WTC11 (cell line): ENCODE measurements around the gene MARCHF10. TPM values are rescaled to one million over a fixed set of nuclear protein-coding genes. Genes with fewer than 3 reads are reported as not detected.

Source experiments
- ATAC-seq: fragments of 200-7000 bp; cut with Tn5 transposase; 2 replicates; pipeline ENCODE4 v1.10.0; 2021; ENCODE audit warnings: mild to moderate bottlenecking, moderate library complexity
- CTCF ChIA-PET: fragments of 300-600 bp; sonication (Branson Sonifier 250); formaldehyde crosslinking; loops from one replicate; lab custom pipeline; 2021; ENCODE audit warnings: antibody characterized with exemption; lab: Charles Lee
- POLR2A ChIA-PET: fragments of 350-600 bp; sonication (Branson Sonifier 250); formaldehyde crosslinking; loops from one replicate; lab custom pipeline; 2021; ENCODE audit warnings: antibody characterized with exemption; lab: Charles Lee
- DNase-seq: peaks from one replicate; pipeline ENCODE4 v3.0.0; 2021; ENCODE audit warnings: low spot score
- H3K27ac Mint-ChIP-seq: 2 replicates; pipeline ENCODE4 v1.8.0; 2021; ENCODE audit warnings: mixed read lengths
- H3K27me3 Mint-ChIP-seq: 2 replicates; pipeline ENCODE4 v1.8.0; 2021; ENCODE audit warnings: low read depth, mild to moderate bottlenecking, moderate library complexity, mixed read lengths
- H3K36me3 Mint-ChIP-seq: 2 replicates; pipeline ENCODE4 v1.8.0; 2021; ENCODE audit warnings: mixed read lengths
- H3K4me1 Mint-ChIP-seq: 2 replicates; pipeline ENCODE4 v1.8.0; 2022; ENCODE audit warnings: mixed read lengths
- H3K4me3 Mint-ChIP-seq: 2 replicates; pipeline ENCODE4 v1.8.0; 2021; ENCODE audit warnings: mild to moderate bottlenecking, moderate library complexity, mixed read lengths
- H3K9me3 Mint-ChIP-seq: 2 replicates; pipeline ENCODE4 v1.8.0; 2021; ENCODE audit warnings: mixed read lengths
- ATF1 ChIP-seq: sonication (generic); formaldehyde crosslinking; IDR thresholded peaks from 2 replicates; pipeline ENCODE4 v1.8.1; 2023; ENCODE audit warnings: mild to moderate bottlenecking, moderate library complexity, missing genetic modification reagents
- CBFB ChIP-seq: sonication (generic); formaldehyde crosslinking; IDR thresholded peaks from 2 replicates; pipeline ENCODE4 v1.8.1; 2022; ENCODE audit warnings: mild to moderate bottlenecking, low read depth, missing genetic modification reagents
- ELF4 ChIP-seq: sonication (generic); formaldehyde crosslinking; IDR thresholded peaks from 2 replicates; pipeline ENCODE4 v1.8.1; 2022; ENCODE audit warnings: low read depth, mild to moderate bottlenecking, moderate library complexity, missing genetic modification reagents
- ETV6 ChIP-seq: sonication (generic); formaldehyde crosslinking; IDR thresholded peaks from 2 replicates; pipeline ENCODE4 v1.8.1; 2022; ENCODE audit warnings: mild to moderate bottlenecking, missing genetic modification reagents
- FOXJ3 ChIP-seq: sonication (generic); formaldehyde crosslinking; IDR thresholded peaks from 2 replicates; pipeline ENCODE4 v1.9.0; 2021; ENCODE audit warnings: missing genetic modification reagents, mild to moderate bottlenecking, borderline replicate concordance
- FOXP1 ChIP-seq: sonication (generic); formaldehyde crosslinking; IDR thresholded peaks from 2 replicates; pipeline ENCODE4 v1.8.0; 2022; ENCODE audit warnings: missing genetic modification reagents, mild to moderate bottlenecking, moderate library complexity, borderline replicate concordance
- KAT7 ChIP-seq: sonication (generic); formaldehyde crosslinking; IDR thresholded peaks from 2 replicates; pipeline ENCODE4 v1.8.1; 2023; ENCODE audit warnings: missing genetic modification reagents, mild to moderate bottlenecking, borderline replicate concordance
- NFE2L1 ChIP-seq: sonication (generic); formaldehyde crosslinking; IDR thresholded peaks from 2 replicates; pipeline ENCODE4 v1.8.1; 2023; ENCODE audit warnings: missing genetic modification reagents
- RELA ChIP-seq: sonication (generic); formaldehyde crosslinking; IDR thresholded peaks from 2 replicates; pipeline ENCODE4 v1.8.1; 2022; ENCODE audit warnings: missing genetic modification reagents, mild to moderate bottlenecking, borderline replicate concordance
- SMAD4 ChIP-seq: sonication (generic); formaldehyde crosslinking; IDR thresholded peaks from 2 replicates; pipeline ENCODE4 v1.8.0; 2022; ENCODE audit warnings: mild to moderate bottlenecking, missing genetic modification reagents
- SP1 ChIP-seq: sonication (generic); formaldehyde crosslinking; conservative IDR thresholded peaks from 2 replicates; pipeline ENCODE4 v1.8.1; 2022; ENCODE audit warnings: missing genetic modification reagents
- ZBTB21 ChIP-seq: sonication (generic); formaldehyde crosslinking; IDR thresholded peaks from 2 replicates; pipeline ENCODE4 v1.8.1; 2023; ENCODE audit warnings: mild to moderate bottlenecking, missing genetic modification reagents, borderline replicate concordance
- ZNF138 ChIP-seq: sonication (generic); formaldehyde crosslinking; conservative IDR thresholded peaks from 2 replicates; pipeline ENCODE4 v1.8.1; 2022; ENCODE audit warnings: mild to moderate bottlenecking, moderate library complexity, missing genetic modification reagents
- ZNF317 ChIP-seq: sonication (generic); formaldehyde crosslinking; IDR thresholded peaks from 2 replicates; pipeline ENCODE4 v1.8.1; 2023; ENCODE audit warnings: low read depth, mild to moderate bottlenecking, moderate library complexity, missing genetic modification reagents, borderline replicate concordance
- ZNF416 ChIP-seq: fragments of 250-450 bp; sonication (Bioruptor Pico); IDR thresholded peaks from 2 replicates; pipeline ENCODE4 v1.9.0; 2021; ENCODE audit warnings: mild to moderate bottlenecking, inconsistent platforms
- total RNA-seq: library from RNA; stranded (reverse); gene quantifications from 3 replicates; pipeline ENCODE4 v1.2.3, GENCODE V29; 2021
- TF ChIP-seq, protein P1 (sequence below): sonication (generic); formaldehyde crosslinking; IDR thresholded peaks from 2 replicates; pipeline ENCODE4 v1.8.0; 2022; ENCODE audit warnings: mild to moderate bottlenecking, missing genetic modification reagents
- TF ChIP-seq, protein P2 (sequence below): sonication (generic); formaldehyde crosslinking; conservative IDR thresholded peaks from 2 replicates; pipeline ENCODE4 v1.8.1; 2023; ENCODE audit warnings: mild to moderate bottlenecking, low read depth, missing genetic modification reagents, moderate library complexity
- TF ChIP-seq, protein P3 (sequence below): fragments of 250-450 bp; sonication (Bioruptor Pico); IDR thresholded peaks from 2 replicates; pipeline ENCODE4 v1.9.0; 2021; ENCODE audit warnings: moderate library complexity, mild to moderate bottlenecking, inconsistent platforms, borderline replicate concordance
- TF ChIP-seq, protein P4 (sequence below): sonication (generic); formaldehyde crosslinking; IDR thresholded peaks from 2 replicates; pipeline ENCODE4 v1.8.1; 2023; ENCODE audit warnings: mild to moderate bottlenecking, missing genetic modification reagents, borderline replicate concordance
- TF ChIP-seq, protein P5 (sequence below): sonication (generic); formaldehyde crosslinking; IDR thresholded peaks from 2 replicates; pipeline ENCODE4 v1.8.0; 2022; ENCODE audit warnings: mild to moderate bottlenecking, missing genetic modification reagents
- TF ChIP-seq, protein P6 (sequence below): sonication (generic); formaldehyde crosslinking; IDR thresholded peaks from 2 replicates; pipeline ENCODE4 v1.8.1; 2022; ENCODE audit warnings: low read depth, mild to moderate bottlenecking, moderate library complexity, missing genetic modification reagents, borderline replicate concordance

Gene MARCHF10
- total RNA-seq, 1 experiment from 2014 or later, result 1.0 TPM

DNA sequence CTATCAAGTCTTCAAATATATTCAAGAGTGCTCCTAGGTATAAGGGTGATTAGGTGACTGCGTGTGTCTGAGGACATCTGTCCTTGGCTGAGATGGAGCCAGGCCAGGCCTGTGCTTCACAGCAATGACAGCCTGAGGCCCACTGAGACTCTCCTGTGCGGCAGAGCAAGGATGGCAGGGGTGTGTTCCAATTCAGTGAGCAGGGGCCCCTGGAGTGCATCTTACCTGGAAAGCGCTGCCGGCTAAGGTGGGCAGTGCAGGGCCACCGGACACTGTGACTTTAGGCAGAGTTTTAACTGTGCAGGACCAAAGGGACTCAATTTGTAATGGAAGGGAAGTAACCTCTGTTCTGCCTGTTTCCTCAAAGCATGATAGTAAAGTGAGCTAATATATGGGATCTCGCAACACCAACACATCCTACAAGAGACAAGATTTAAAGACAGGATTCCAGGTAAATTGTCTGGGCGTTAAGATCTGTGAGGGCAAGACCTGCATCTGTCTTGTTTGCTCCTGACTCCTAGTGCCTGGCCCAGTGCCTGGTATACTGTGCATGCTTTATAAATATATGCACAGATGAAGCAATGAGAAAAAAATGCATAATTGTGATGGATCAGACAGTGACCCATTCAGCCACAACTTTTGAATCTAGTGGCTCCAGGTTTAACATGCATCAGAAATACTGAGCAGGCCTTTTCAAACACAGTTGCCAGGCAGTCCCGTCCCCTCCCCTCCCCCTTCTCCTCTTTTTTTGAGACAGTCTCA, 93.9 kb downstream of the MARCHF10 start:
- ATAC-seq (no peak), DNase-seq (no peak)
- Mint-ChIP-seq H3K36me3 (peaks cover 4% of the 10 kb centered on the region; the same call in 1 of the 2 replicates), H3K4me1 (peaks cover 13% of the 10 kb centered on the region), H3K4me3 (no peak overlapping the region), H3K27ac (no peak overlapping the region), H3K27me3 (no peaks in the 10 kb centered on the region), H3K9me3 (peaks cover 8% of the 10 kb centered on the region)
- CTCF ChIA-PET, result interaction anchor here (0.8 to 0.9 kb wide), 2 partner anchors 9 to 21 kb away, joined by 3 read pairs; no protein-coding TSS in a partner anchor
- TF ChIP-seq ATF1 (CRISPR knock-in tag) (no peak), ELF4 (no peak), SMAD4 (CRISPR knock-in tag) (no peak), CBFB (CRISPR knock-in tag) (no peak), ZNF138 (CRISPR knock-in tag) (no peak), RELA (no peak), SP1 (no peak), ZBTB21 (CRISPR knock-in tag) (no peak), ZNF317 (CRISPR knock-in tag) (no peak), ZNF416 (CRISPR knock-in tag) (no peak), FOXP1 (CRISPR knock-in tag) (no peak)
- TF ChIP-seq, protein P1, sequence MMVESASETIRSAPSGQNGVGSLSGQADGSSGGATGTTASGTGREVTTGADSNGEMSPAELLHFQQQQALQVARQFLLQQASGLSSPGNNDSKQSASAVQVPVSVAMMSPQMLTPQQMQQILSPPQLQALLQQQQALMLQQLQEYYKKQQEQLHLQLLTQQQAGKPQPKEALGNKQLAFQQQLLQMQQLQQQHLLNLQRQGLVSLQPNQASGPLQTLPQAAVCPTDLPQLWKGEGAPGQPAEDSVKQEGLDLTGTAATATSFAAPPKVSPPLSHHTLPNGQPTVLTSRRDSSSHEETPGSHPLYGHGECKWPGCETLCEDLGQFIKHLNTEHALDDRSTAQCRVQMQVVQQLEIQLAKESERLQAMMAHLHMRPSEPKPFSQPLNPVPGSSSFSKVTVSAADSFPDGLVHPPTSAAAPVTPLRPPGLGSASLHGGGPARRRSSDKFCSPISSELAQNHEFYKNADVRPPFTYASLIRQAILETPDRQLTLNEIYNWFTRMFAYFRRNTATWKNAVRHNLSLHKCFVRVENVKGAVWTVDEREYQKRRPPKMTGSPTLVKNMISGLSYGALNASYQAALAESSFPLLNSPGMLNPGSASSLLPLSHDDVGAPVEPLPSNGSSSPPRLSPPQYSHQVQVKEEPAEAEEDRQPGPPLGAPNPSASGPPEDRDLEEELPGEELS (CRISPR knock-in tag), result no peak
- TF ChIP-seq, protein P2, sequence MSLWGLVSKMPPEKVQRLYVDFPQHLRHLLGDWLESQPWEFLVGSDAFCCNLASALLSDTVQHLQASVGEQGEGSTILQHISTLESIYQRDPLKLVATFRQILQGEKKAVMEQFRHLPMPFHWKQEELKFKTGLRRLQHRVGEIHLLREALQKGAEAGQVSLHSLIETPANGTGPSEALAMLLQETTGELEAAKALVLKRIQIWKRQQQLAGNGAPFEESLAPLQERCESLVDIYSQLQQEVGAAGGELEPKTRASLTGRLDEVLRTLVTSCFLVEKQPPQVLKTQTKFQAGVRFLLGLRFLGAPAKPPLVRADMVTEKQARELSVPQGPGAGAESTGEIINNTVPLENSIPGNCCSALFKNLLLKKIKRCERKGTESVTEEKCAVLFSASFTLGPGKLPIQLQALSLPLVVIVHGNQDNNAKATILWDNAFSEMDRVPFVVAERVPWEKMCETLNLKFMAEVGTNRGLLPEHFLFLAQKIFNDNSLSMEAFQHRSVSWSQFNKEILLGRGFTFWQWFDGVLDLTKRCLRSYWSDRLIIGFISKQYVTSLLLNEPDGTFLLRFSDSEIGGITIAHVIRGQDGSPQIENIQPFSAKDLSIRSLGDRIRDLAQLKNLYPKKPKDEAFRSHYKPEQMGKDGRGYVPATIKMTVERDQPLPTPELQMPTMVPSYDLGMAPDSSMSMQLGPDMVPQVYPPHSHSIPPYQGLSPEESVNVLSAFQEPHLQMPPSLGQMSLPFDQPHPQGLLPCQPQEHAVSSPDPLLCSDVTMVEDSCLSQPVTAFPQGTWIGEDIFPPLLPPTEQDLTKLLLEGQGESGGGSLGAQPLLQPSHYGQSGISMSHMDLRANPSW, result no peak
- TF ChIP-seq, protein P3, sequence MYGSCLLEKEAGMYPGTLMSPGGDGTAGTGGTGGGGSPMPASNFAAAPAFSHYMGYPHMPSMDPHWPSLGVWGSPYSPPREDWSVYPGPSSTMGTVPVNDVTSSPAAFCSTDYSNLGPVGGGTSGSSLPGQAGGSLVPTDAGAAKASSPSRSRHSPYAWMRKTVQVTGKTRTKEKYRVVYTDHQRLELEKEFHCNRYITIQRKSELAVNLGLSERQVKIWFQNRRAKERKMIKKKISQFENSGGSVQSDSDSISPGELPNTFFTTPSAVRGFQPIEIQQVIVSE (CRISPR knock-in tag), result no peak
- POLR2A ChIA-PET, result interaction anchor here (0.6 kb wide), 1 partner anchor 57 kb away, joined by 4 read pairs; no protein-coding TSS in a partner anchor

DNA sequence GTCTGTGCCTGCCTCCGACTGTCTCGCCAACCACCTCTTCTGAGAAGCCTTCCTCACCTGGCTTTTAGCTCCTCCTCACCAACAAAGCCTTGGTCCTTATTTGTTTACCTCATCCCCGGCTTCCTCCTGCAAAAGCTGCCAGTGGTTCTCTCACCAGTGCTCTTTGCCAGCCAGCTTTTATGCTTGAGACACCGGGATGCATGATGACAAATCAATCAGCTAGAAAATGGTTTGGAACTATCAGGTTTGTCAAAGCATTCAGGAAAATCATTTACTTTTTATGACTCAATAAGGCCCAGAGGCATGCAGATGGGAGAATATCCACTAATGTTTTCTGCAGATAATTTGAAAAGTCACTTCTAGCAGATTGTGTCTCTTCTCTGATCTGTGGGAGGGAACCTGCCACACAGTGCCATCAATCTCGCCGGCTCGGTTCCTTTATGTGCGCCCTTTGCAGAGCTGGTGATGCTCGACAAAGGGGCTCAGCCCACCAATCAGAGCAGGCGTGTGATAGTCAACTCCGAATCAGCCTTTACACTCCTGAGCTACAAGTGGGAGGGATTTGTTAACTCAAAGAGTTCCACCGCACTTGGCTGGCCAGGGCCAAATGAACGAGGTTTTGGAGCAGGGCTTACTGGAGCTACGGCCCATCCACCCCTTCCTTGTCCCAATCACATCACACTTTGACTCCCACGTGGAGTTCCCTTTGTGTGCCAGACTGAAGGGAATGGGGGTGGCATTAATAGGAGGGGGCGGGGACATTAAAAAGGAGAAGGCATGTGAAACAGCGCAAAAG, 94.8 kb downstream of the MARCHF10 start:
- Mint-ChIP-seq H3K4me1 (peaks cover 13% of the 10 kb centered on the region), H3K9me3 (peaks cover 16% of the 10 kb centered on the region), H3K27ac (no peak overlapping the region; the same call in 1 of the 2 replicates), H3K36me3 (peaks cover 13% of the 10 kb centered on the region), H3K27me3 (no peaks in the 10 kb centered on the region), H3K4me3 (no peak overlapping the region)
- no peak for DNase-seq
- CTCF ChIA-PET, result interaction anchor here (0.8 to 0.9 kb wide), 3 partner anchors 9 to 43 kb away, joined by 3 read pairs; no protein-coding TSS in a partner anchor
- ATAC-seq, result peak; percentile 78
- POLR2A ChIA-PET, result interaction anchor here (0.6 kb wide), 1 partner anchor 58 kb away, joined by 4 read pairs; no protein-coding TSS in a partner anchor
- TF ChIP-seq KAT7 (CRISPR knock-in tag), result no peak
- TF ChIP-seq NFE2L1 (CRISPR knock-in tag), result no peak
- no peak for TF ChIP-seq ETV6 (CRISPR knock-in tag)
- TF ChIP-seq, protein P4, sequence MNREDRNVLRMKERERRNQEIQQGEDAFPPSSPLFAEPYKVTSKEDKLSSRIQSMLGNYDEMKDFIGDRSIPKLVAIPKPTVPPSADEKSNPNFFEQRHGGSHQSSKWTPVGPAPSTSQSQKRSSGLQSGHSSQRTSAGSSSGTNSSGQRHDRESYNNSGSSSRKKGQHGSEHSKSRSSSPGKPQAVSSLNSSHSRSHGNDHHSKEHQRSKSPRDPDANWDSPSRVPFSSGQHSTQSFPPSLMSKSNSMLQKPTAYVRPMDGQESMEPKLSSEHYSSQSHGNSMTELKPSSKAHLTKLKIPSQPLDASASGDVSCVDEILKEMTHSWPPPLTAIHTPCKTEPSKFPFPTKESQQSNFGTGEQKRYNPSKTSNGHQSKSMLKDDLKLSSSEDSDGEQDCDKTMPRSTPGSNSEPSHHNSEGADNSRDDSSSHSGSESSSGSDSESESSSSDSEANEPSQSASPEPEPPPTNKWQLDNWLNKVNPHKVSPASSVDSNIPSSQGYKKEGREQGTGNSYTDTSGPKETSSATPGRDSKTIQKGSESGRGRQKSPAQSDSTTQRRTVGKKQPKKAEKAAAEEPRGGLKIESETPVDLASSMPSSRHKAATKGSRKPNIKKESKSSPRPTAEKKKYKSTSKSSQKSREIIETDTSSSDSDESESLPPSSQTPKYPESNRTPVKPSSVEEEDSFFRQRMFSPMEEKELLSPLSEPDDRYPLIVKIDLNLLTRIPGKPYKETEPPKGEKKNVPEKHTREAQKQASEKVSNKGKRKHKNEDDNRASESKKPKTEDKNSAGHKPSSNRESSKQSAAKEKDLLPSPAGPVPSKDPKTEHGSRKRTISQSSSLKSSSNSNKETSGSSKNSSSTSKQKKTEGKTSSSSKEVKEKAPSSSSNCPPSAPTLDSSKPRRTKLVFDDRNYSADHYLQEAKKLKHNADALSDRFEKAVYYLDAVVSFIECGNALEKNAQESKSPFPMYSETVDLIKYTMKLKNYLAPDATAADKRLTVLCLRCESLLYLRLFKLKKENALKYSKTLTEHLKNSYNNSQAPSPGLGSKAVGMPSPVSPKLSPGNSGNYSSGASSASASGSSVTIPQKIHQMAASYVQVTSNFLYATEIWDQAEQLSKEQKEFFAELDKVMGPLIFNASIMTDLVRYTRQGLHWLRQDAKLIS (CRISPR knock-in tag), result no peak
- TF ChIP-seq, protein P5, sequence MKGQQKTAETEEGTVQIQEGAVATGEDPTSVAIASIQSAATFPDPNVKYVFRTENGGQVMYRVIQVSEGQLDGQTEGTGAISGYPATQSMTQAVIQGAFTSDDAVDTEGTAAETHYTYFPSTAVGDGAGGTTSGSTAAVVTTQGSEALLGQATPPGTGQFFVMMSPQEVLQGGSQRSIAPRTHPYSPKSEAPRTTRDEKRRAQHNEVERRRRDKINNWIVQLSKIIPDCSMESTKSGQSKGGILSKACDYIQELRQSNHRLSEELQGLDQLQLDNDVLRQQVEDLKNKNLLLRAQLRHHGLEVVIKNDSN (CRISPR knock-in tag), result no peak
- TF ChIP-seq, protein P6, sequence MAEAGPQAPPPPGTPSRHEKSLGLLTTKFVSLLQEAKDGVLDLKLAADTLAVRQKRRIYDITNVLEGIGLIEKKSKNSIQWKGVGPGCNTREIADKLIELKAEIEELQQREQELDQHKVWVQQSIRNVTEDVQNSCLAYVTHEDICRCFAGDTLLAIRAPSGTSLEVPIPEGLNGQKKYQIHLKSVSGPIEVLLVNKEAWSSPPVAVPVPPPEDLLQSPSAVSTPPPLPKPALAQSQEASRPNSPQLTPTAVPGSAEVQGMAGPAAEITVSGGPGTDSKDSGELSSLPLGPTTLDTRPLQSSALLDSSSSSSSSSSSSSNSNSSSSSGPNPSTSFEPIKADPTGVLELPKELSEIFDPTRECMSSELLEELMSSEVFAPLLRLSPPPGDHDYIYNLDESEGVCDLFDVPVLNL (CRISPR knock-in tag), result no peak
- TF ChIP-seq FOXJ3 (CRISPR knock-in tag), result no peak
